Hematopoietic multipotent progenitor cell treated with erythropoietin and hydrocortisone succinate and interleukin-3 and kit ligand, for 15 days (in vitro differentiated cells): Measurements from ENCODE around the gene SLC2A9.
"Not testable (repeated sequence)": the region's sequence is repeated elsewhere in the genome, so short reads cannot be mapped to it uniquely, and the experiment has no call there.

ENCODE experiments used
- DNase-seq: peaks from one replicate; pipeline ENCODE4 v3.0.0-alpha.2; 2015; ENCODE audit warnings: low spot score

SLC2A9 gene

GRCh38 chr4:9925750-9926439 lies 95.4 kb downstream of the SLC2A9 start:
- DNase-seq: no peak

- DNase-seq: no peak
Measured at GRCh38 chr4:9924750-9925149, 96.5 kb downstream of the SLC2A9 start.

DNA sequence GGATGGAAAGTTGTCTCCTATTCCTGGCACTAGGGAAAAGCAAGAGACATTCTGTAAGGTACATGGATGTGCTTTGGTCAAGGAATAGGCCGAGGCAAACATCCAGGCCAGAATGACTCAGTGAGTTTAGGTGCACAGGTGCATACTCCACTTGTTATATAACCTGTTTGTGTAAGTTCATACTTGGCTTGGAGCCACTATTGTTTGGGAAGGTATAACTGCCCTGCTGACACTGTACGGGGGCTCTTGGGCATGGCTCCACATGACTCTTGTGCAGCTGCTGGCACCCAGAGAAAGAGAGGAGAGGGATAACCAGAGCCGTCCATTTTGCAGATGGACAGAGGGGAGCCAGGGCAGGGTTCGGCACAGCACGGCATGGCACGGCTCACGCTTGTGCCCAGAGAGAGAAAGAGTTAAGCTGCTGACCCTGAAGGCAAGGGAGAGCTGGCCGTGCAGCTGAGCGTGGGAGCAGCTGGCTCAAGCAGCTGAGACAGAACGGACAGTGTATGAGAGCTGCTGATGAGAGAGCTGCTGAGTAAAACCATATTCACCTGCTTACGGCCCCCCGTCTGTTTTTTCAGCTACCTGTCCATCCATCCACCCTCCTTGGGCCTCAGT lies 98.0 kb downstream of the SLC2A9 start:
- DNase-seq: no peak

- DNase-seq: no peak
Measured at GRCh38 chr4:9921326-9921725, 100.0 kb downstream of the SLC2A9 start.

- DNase-seq: no peak
Measured at GRCh38 chr4:9920029-9920428, 101.3 kb downstream of the SLC2A9 start.

GRCh38 chr4:9919047-9919446 lies 102.2 kb downstream of the SLC2A9 start:
- DNase-seq: no peak

GRCh38 chr4:9918484-9918883 lies 102.8 kb downstream of the SLC2A9 start:
- no peak for DNase-seq

- DNase-seq: no peak
Measured at GRCh38 chr4:9916937-9917336, 104.4 kb downstream of the SLC2A9 start.

- no peak for DNase-seq
Measured at GRCh38 chr4:9916346-9916745, 105.0 kb downstream of the SLC2A9 start.

DNA sequence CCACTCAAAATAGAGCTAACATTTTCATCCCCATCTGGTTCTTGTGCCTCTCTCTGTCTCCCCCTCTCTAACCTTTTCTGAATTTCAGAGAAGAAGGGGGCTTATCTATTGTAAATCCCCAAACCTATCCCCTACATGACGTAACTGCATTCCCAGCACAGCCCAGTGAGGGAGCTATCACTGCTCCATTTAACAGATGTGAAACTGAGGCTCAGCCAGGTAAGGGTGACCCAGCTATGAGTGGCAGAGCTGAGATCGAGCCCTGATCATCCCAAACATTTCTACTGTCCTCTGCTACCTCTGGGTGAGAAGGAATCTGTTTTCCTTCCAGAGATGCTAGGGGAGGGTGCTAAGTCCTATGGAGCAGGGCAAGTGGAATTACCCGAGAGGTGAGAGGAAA lies 107.5 kb downstream of the SLC2A9 start:
- no peak for DNase-seq

GRCh38 chr4:9906996-9907395 lies 114.3 kb downstream of the SLC2A9 start:
- DNase-seq: no peak

GRCh38 chr4:9904976-9905587 lies 116.2 kb downstream of the SLC2A9 start:
- DNase-seq: no peak

- no peak for DNase-seq
Measured at GRCh38 chr4:9903317-9903716, 118.0 kb downstream of the SLC2A9 start.

DNA sequence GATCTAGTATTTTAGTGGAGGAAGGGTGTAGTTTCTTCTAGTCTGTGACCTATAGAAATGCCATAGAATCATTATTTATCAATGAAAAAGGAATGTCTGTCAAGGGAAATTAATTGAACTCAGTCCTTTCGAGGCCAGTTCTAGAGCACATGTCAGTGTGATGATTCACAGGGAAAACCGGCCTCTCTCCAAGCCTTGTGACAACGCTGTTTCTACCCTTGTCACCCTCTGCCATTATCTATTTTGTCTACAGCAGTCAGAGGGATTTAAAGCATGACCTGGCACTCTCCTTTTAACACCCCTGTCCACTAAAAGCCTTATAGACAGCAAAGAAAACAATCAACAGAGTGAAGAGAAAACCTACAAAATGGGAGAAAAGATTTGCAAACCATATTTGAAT lies 120.0 kb downstream of the SLC2A9 start:
- DNase-seq: no peak

DNA sequence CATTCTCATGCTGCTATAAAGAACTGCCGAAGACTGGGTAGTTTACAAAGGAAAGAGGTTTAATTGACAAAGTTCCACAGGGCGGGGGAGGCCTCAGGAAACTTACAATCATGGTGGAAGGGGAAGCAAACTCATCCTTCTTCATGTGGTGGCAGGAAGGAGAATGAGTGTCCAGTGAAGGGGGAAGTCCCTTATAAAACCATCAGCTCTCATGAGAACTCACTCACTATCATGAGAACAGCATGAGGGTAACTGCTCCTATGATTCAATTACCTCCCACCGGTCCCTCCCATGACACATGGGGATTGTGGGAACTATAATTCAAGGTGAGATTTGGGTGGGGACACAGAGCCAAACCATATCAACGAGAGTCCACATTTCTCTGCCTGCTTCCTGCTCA lies 120.7 kb downstream of the SLC2A9 start:
- not testable (repeated sequence) for DNase-seq

- no peak for DNase-seq
Measured at GRCh38 chr4:9899306-9900055, 121.8 kb downstream of the SLC2A9 start.

DNA sequence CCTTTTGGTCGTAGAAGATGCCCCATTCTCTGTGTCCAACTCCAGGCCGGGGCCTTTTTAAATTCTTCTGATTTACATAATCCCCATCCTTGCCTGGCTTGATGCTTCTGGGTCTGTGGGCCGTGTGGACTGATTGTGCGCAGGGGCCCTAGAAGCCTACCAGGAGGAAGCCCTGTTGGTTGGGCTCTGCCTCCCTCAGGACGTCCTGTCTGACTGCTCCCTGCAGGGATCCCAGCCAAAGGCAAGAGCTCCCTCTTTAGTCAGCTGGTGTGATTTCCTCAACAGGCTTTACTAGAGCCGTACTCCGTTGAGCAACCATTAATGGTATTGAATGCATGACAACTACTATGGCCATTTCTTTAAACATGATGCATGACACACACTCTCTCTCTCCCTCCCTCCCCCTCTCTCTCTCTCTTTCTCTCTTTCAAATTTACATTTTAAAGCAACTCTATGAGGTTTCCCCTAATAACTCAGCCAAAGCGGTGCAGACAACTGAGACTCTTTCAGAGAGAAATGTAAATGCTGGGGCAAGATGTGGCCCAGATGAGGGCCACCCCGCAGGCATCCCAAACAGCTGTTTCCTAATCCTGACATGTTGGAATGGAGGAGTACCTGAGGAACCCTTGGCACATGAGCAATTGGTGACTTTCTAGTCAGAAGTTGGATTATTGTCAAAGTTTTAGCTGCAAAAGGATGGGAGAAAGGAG lies 122.5 kb downstream of the SLC2A9 start:
- DNase-seq: no peak

- no peak for DNase-seq
Measured at GRCh38 chr4:9895333-9895705, 126.0 kb downstream of the SLC2A9 start.

DNA sequence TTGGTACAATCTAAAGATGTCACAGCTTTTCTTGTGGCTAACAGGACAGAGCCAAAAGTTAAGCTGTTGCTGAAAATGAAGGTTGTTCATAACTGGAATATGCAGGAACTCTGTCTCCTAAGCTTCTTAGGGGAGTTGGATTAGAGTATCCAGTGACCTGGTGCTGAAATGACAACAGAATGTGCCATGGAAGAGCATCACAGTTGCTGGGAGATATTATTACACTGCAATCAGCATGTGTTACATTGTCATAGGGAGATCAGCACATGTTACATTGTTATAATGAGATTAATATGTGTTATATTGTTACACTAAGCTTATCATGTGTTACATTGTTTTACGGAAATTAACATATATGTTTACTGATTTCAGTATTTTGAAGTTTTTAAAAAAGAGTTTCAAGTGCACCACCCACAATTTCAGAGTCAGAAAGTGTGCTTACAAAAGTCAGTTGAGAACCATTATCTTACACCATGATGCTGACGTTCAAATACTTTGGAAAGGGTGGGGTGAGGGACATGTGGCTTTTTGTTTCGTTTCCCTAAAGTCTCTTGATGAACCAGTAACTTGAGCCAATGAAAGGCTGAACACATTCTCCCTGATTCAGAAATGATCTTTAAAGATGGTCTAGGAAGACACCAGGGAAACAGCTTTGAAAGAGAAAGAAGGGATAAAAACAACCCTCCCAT lies 126.5 kb downstream of the SLC2A9 start:
- DNase-seq: no peak

GRCh38 chr4:9893329-9894108 lies 127.8 kb downstream of the SLC2A9 start:
- DNase-seq: no peak

- no peak for DNase-seq
Measured at GRCh38 chr4:9891740-9892139, 129.6 kb downstream of the SLC2A9 start.
